Ecto neural progenitor cell (in vitro differentiated cells): ENCODE measurements around the gene ZBTB8OS.

Source experiments
- DNase-seq: peaks from one replicate; pipeline ENCODE4 v3.0.0-alpha.2; 2018; ENCODE audit warnings: low spot score

The ZBTB8OS gene

DNA sequence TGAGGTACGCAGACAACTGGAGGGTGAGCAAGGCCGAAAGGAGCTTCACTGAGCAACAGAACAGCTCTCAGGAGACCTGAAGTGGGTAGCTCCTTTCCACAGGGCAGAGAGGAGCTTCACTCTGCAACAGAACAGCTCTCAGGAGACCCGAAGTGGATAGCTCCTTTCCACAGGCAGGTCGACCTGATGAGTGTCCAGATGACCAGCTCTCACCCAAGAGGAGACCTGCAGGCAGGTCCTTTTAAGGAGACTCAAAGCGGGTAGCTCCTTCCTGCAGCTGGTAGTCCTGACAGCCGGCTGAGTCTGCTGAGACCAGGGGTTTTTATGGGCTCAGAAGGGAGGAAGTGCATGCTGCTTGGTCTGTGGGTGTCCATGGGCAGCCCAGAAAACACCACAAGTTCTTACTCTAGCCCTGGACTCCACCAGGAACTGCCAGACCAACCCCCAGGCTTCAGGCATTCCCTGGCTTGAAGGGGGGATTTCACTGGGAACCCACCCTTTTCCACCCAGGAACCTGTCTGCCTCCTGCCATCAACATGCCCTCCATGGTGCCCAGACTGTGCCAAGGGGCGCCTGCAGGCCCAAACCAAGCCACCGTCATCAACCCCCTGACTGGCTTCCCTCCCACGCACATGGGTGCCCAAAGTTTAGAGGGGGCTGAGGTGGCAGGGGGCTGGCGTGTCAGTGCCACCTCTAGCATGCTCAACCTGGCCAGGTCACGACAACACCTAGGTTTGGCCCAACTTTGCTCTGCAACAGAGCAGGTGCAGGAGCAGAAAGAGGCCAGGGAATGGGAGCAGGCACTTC lies 43.6 kb downstream of the ZBTB8OS start:
- DNase-seq = no peak

DNA sequence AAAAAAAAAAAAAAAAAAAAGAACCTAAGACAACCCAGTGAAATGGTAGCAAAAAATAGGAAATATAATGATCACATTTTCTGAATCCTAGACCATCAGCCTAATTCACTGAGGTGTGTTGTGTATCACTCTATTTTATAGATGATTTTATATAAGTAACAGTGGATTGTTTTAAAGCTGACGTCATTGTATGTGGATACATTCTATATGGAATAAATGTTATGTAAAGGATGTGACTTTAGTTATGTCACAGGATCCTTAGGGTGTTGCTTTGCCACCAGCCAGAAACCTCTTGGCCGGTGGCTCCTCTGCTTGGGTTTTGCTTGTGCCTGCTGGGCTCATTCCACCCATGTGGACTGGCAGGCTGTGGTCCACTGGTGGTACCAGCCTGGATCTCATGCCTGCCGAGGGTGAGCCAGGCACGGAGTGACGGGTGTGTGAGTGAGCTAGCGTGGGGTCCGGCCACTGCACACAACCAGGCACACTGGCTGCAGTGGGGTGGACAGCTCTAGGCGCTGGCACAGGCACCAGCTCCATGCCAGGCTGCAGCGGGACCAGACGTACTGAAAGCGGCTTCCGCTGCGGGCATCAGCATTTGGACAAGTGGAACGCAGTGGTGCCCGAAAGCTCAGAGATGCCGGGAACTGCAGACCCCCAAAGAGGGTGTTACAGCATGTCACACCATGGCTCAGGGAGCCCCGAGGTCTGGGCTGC lies 44.5 kb downstream of the ZBTB8OS start:
- no peak for DNase-seq

DNA sequence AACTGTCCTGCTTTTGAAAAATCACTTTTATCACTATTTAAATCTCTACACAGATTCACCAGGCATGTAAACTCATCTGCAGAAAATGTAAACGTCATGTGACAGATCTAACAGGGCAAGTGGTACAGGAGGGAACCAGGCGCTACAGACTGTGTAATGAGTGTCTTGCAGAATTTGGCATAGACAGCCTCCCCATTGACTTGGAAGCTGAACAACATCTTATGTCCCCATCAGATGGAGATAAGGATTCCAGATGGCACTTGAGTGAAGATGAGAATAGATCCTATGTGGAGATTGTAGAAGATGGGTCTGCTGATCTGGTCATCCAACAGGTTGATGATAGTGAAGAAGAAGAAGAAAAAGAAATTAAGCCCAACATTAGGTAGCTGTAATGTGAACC lies 50.3 kb downstream of the ZBTB8OS start:
- DNase-seq = no peak

DNA sequence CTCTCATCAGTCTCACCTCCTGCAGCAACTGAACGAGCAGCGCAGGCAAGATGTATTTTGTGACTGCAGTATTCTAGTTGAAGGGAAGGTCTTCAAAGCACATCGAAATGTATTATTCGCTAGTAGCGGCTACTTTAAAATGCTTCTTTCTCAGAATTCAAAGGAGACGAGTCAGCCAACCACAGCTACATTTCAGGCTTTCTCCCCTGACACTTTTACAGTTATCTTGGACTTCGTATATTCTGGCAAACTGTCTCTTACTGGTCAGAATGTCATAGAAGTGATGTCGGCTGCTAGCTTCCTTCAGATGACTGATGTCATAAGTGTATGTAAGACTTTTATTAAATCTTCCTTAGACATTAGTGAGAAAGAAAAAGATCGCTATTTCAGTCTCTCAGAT lies 57.4 kb downstream of the ZBTB8OS start:
- DNase-seq = no peak

DNA sequence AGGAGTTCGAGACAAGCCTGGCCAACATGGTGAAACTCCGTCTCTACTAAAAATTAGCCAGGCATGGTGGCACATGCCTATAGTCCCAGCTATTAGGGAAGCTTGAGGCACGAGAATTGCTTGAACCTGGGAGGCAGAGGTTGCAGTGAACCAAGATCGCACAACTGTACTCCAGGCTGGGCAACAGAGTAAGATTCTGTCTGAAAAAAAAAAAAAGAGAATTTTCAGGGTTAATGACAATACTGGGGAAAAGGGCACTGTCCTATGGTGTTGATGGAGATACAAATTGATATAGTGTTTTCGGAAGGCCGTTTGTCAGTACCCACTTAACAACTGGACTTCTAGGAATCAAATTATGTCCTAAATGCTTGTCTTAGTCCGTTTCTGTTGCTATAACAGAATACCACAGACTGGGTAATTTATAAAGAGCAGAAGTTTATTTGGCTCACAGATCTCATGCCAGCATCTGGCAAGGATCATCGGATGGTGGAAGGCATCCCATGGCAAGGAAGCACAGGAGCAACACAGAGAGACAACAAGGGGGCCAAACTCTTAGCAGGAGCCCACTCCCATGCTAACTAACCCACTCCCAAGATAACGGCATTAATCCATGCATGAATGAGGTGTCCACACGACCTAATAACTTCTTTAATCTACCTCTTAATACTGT lies 69.9 kb downstream of the ZBTB8OS start:
- DNase-seq = no peak
